GM19324 (cell line): ENCODE results near the gene CEP162.
"Not testable (repeated sequence)": the region's sequence is repeated elsewhere in the genome, so short reads cannot be mapped to it uniquely, and the experiment has no call there.

Source experiments
- ATAC-seq: cut with Tn5 transposase; IDR thresholded peaks from one replicate; pipeline ENCODE4 v1.9.1; 2021; ENCODE audit warnings: mild to moderate bottlenecking, moderate library complexity; ENCODE audit not compliant: unreplicated experiment, low FRiP score

Gene CEP162

GRCh38 chr6:84093441-84094435 is 133.7 kb downstream of the CEP162 start:
- ATAC-seq, result no peak

DNA sequence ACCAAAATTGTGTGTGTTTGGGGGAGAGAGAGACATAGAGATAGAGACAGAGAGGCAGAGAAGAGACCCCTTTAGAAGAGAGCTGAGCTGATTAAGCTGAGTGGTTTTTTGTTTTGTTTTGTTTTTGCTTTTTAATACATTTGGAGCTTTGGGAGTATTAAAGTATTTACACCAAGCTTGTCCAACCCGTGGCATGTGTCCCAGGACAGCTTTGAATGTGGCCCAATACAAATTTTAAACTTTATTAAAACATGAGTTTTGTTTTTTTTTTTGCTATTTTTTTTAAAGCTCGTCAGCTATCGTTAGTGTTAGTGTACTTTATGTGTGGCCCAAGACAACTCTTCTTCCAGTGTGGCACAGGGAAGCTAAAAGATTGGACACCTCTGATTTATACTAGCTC is 137.9 kb downstream of the CEP162 start:
- no peak for ATAC-seq

DNA sequence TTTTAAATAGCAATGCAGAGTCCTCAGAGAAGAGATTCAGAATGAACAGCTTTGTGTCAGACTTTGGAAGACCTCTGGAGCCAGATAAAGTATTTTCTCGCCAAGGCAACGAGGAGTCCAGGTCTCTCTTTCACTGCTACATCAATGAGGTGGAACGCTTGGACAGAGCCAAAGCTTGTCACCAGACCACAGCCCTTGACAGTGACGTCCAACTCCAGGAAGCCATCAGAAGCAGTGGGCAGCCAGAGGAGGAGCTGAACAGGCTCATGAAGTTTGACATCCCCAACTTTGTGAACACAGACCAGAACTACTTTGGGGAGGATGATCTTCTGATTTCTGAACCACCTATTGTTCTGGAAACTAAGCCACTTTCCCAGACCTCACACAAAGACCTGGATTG is 138.4 kb downstream of the CEP162 start:
- ATAC-seq, result no peak

DNA sequence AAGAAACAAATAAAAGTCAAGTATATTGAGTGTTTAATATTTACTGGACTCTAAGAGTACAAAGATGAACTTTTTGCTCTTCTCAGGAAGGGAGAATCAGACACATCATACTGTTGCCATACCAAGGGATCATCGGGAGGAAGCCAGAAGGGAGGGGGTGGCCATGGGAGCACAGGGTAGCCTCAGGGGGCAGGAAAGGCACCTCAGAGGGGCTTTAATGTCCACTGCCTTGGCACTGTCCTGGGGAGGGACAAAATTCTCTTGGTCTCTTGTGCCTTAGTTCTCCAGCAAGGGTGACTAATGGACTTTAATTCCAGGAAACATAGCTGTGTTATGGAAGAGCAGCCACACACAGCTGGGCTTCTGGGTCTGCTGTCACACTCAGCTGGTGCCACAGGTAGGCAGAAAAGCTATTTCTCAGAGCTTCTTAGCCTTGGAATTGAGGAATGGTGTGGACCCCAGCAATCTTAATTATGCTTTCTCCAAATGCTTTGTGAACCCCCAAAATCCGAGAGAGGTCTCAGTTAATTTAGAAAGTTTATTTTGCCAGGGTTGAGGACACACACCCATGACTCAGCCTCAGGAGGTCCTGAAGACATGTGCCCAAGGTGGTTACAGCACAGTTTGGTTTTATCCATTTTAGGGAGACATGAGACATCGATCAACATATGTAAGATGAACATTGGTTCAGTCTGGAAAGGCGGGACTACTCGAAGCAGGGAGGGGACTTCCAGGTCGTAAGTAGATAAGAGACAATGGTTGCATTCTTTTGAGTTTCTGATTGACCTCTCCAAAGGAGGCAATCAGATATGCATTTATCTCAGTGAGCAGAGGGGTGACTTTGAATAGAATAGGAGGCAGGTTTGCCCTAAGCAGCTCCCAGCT is 140.7 kb downstream of the CEP162 start:
- ATAC-seq, result no peak

DNA sequence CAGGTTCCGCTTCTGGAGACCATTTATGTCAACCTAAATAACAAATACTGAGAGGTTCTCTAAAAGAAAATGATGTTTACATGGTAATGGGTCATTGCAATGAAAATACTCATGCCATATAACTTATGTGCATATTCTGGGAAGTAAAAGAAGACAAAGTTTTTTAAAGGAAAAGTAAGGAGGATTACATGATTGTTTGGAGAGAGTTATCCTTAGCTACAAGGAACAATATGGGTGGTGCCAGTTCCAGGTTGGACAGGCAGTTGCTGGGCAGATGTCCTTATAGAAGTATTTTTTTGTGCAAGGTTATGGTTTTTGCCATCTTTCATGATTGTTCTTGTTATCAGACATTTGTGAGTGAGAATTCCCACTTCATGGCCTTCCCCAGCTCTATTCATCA is 141.4 kb downstream of the CEP162 start:
- no peak for ATAC-seq

DNA sequence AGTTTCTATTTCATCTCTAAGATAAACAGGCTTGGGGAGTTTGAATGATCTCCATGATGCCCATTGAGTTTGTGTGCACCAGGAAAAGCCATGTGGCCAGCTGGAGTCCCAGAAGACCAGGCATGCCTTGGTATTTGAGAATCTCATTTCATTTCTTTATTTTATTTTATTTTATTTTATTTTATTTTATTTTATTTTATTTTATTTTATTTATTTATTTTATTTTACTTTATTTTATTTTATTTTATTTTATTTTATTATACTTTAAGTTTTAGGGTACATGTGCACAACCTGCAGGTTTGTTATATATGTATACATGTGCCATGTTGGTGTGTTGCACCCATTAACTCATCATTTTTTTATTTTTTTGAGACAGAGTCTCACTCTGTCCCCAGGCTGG is 142.7 kb downstream of the CEP162 start:
- not testable (repeated sequence) for ATAC-seq

DNA sequence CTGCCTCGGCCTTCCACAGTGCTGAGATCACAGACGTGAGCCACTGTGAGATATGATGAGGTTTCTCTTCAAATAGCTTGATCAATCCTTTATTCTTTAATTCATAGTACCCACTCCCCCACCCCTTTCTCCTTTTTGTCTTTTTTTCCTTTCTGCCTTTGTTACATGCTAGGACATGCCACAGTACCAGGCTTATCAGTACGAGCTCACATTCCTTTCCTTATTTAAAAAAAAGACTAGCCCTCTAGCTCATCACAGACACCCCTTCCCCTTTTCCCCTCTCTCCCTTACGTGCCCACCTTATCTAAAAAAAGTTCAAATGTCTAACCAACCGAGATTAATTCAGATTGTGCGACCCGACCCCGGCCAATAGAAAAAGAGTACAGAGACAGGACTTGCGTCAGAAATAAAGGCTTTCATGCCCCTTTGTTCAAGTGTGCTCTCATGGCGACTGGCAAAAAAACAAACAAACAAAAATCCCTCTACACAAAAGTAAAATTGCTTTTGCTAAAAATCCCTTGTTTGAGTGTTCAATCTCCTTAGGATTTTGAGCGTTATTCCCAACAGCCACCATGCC is 144.7 kb downstream of the CEP162 start:
- no peak for ATAC-seq

DNA sequence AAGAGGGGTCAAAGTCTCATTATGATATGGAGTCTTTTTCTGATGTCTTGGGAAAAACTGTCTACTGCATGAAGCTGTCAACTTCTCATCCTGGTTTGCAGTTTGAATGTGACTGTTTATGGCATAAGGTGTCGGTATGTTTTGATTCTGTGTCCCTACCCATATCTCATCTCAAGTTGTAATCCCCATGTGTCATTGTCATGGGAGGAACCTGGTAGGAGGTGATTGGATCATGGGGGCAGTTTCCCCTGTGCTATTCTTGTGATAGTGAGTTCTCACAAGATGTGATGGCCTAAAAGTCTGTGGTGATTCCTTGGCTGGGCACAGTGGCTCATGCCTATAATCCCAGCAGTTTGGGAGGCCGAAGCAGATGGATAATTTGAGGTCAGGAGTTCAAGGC is 146.2 kb downstream of the CEP162 start:
- ATAC-seq, result no peak

DNA sequence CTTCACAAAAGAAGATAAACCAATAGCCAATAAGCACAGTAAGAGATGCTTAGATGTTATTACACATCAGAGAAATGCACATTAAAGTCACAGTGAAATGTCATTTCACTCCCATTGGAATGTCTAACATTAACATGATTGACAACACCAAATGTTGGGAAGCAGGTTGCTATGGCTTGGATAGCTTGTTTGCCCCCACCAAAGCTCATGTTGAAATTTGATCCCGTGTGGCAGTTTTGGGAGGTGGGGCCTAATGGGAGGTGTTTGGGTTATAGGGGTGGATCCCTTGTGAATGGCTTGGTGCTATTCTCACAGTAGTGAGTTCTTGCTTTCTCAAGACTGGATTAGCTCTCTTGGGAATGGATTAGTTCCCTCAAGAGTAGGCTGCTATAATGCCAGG is 149.1 kb downstream of the CEP162 start:
- no peak for ATAC-seq

DNA sequence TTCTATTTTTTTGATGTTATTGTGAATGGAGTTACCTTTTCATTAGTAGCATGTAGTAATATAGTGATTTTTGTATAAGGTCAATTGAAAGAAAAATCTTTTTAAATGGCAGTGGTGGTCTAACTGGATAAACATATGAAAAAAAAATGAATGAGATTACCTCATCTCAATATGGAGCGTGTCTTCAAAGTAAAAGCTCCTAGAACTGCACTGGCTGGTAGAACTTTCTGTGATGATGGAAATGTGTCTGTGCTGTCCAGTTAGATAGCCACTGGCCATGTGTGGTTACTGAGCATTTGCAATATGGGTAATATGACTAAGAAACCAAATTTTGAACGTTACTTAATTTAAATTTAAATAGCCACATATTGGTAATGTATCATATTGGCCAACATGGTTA is 149.8 kb downstream of the CEP162 start:
- ATAC-seq, result no peak

DNA sequence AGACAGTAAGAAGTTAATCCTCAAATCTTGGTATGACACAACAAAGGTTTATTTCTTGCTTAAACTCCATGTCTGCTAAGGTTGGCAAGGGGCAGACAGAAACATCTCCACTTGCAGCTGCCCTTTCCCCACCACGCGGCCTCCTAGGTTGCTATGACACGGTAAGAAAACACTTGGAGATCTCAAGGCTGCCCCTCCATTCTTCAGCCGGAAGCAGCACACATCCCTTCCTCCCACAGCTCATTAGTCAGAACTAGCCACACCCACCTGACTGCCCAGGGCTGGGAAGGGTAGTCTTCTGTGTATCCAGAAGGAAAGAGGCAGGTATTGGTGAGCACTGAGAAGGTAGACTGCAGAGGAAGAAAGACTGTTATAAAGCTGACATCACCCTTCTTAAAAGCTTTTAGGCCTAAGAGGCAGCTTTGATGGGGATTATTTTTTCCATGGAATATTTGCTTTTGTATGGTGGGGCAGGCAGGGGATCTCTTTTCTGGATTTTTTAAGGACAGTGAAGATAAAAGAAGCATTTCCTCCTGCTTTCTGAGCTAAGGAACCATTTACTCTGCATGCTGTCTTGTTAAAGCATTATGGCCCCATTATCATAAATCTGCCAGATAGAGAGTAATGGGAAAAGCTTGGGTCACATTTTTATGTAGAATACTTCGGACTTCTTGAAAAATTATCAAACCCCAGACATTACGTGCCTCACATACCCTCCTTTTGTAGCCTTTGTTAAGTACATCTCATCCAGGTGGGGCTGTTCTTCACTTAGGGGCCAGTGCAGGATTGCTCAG is 152.3 kb downstream of the CEP162 start:
- ATAC-seq, result no peak
